Glutamatergic neuron (in vitro differentiated cells): Measurements from ENCODE around the gene MYL2. TPM values are rescaled to one million over a fixed set of nuclear protein-coding genes. Genes with fewer than 3 reads are reported as not detected.

Experiments
- DNase-seq: peaks from one replicate; pipeline ENCODE4 v3.0.0; 2022
- H3K27ac Mint-ChIP-seq: one replicate; pipeline ENCODE4 v1.8.0; 2020; ENCODE audit warnings: mild to moderate bottlenecking, mixed read lengths, inconsistent platforms; ENCODE audit not compliant: unreplicated experiment
- H3K27me3 Mint-ChIP-seq: one replicate; pipeline ENCODE4 v1.8.0; 2020; ENCODE audit warnings: mild to moderate bottlenecking, moderate library complexity, mixed read lengths, inconsistent platforms; ENCODE audit not compliant: unreplicated experiment
- H3K36me3 Mint-ChIP-seq: one replicate; pipeline ENCODE4 v1.8.0; 2020; ENCODE audit warnings: mild to moderate bottlenecking, mixed read lengths, inconsistent platforms; ENCODE audit not compliant: unreplicated experiment
- H3K4me1 Mint-ChIP-seq: one replicate; pipeline ENCODE4 v1.8.0; 2020; ENCODE audit warnings: mild to moderate bottlenecking, low read depth, mixed read lengths, inconsistent platforms; ENCODE audit not compliant: unreplicated experiment
- H3K4me3 Mint-ChIP-seq: one replicate; pipeline ENCODE4 v1.8.0; 2020; ENCODE audit warnings: mild to moderate bottlenecking, mixed read lengths, inconsistent platforms; ENCODE audit not compliant: unreplicated experiment
- H3K9me3 Mint-ChIP-seq: one replicate; pipeline ENCODE4 v1.8.0; 2020; ENCODE audit warnings: mild to moderate bottlenecking, moderate library complexity, mixed read lengths, inconsistent platforms; ENCODE audit not compliant: unreplicated experiment
- CTCF ChIP-seq: fragments of 200-600 bp; sonication (generic); IDR thresholded peaks from one replicate; pipeline ENCODE4 v1.5.0; 2021; ENCODE audit not compliant: partially characterized antibody, unreplicated experiment
- long read RNA-seq: library from polyadenylated mRNA; unstranded; transcript quantifications from one replicate; pipeline ENCODE4 v2.0.0, GENCODE V29; 2020; ENCODE audit not compliant: unreplicated experiment
- total RNA-seq: library from RNA; stranded (reverse); fragmentation: NEBNext Ultra II Directional; extraction: Animal tissue kit (Norgen Biotek cat#: 25700); gene quantifications from one replicate; pipeline ENCODE4 v1.2.1, GENCODE V29; 2021; ENCODE audit not compliant: unreplicated experiment

Gene MYL2
- not detected for total RNA-seq
- long read RNA-seq: 0 reads

GRCh38 chr12:110920324-110920910 lies at the start of gene MYL2:
Gene MYL2 (minus strand): TSS chr12:110920579. CDS start chr12:110920529, 50 bp downstream.
- DNase-seq: no peak
- no peak for TF ChIP-seq CTCF
- Mint-ChIP-seq H3K4me3 (no peak within 1 kb of the TSS), H3K36me3 (no peaks in the 10 kb centered on the region), H3K27ac (no peak within 1 kb of the TSS), H3K9me3 (peaks cover 2% of the 10 kb centered on the region), H3K27me3 (peaks cover 4% of the 10 kb centered on the region), H3K4me1 (no peaks in the 10 kb centered on the region)

- peak overlapping the region; percentile 82 for H3K27ac Mint-ChIP-seq
- peaks cover 8% of the 10 kb centered on the region for H3K4me1 Mint-ChIP-seq
- H3K9me3 Mint-ChIP-seq: peaks cover 8% of the 10 kb centered on the region
- H3K4me3 Mint-ChIP-seq: no peak overlapping the region
- TF ChIP-seq CTCF: no peak
- DNase-seq: peak; percentile 33
- H3K36me3 Mint-ChIP-seq: peaks cover 3% of the 10 kb centered on the region
- peaks cover 12% of the 10 kb centered on the region for H3K27me3 Mint-ChIP-seq
Measured at GRCh38 chr12:110966081-110966760, 45.8 kb upstream of the MYL2 start.

- peaks cover 5% of the 10 kb centered on the region for H3K36me3 Mint-ChIP-seq
- H3K4me3 Mint-ChIP-seq: no peak overlapping the region
- no peak for DNase-seq
- no peak for TF ChIP-seq CTCF
- peaks cover 8% of the 10 kb centered on the region for H3K4me1 Mint-ChIP-seq
- peak overlapping the region; percentile 82 for H3K27ac Mint-ChIP-seq
- peaks cover 12% of the 10 kb centered on the region for H3K27me3 Mint-ChIP-seq
- peaks cover 8% of the 10 kb centered on the region for H3K9me3 Mint-ChIP-seq
Measured at GRCh38 chr12:110965574-110965973, 45.2 kb upstream of the MYL2 start.

- Mint-ChIP-seq H3K36me3 (peaks cover 5% of the 10 kb centered on the region), H3K4me3 (no peak overlapping the region), H3K27ac (no peak overlapping the region), H3K4me1 (peaks cover under 1% of the 10 kb centered on the region), H3K27me3 (peaks cover 7% of the 10 kb centered on the region), H3K9me3 (peaks cover 6% of the 10 kb centered on the region)
- no peak for DNase-seq
- TF ChIP-seq CTCF: no peak
Measured at GRCh38 chr12:110960795-110961194, 40.4 kb upstream of the MYL2 start.

- no peaks in the 10 kb centered on the region for H3K4me1 Mint-ChIP-seq
- H3K27ac Mint-ChIP-seq: no peak overlapping the region
- no peaks in the 10 kb centered on the region for H3K27me3 Mint-ChIP-seq
- peaks cover 5% of the 10 kb centered on the region for H3K36me3 Mint-ChIP-seq
- H3K4me3 Mint-ChIP-seq: no peak overlapping the region
- TF ChIP-seq CTCF: no peak
- DNase-seq: no peak
- H3K9me3 Mint-ChIP-seq: peaks cover 3% of the 10 kb centered on the region
Measured at GRCh38 chr12:110957652-110958051, 37.3 kb upstream of the MYL2 start.
